ENCODE measurements around the gene VWC2. TPM values are rescaled to one million over a fixed set of nuclear protein-coding genes. Genes with fewer than 3 reads are reported as not detected.

Gene VWC2
- total RNA-seq, 4 donors from 2014 or later: under 0.01 to 0.19 (median 0.09) TPM

DNA sequence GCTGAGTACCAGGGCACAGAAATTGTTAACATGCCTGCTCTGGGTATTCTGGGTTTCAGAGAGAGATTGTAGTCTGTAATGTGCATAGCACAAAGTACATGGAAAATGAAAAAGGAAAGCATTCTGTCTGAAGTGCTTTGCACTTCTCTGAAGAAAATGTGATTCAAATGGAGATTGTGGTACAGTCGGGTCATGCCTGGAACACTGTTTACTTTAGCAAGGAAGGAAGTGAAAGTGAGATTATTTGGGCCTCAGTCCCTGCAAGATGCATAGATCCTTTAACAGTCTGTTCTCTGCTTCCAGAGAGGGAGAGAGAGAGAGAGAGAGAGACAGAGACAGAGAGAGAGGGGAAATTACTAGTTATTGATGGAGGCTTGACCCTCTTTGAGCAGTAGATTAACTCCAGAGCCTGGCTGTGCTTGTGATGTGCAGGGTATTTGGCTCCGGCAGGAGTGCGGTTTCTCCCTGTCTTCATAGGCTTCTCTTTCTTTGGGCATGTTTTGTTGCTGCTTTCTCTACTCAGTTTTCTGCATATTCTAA, 5.4 kb downstream of the VWC2 start:
- intact Hi-C loops (cut with DNase I): no loop called here
- Histone ChIP-seq H3K4me3 (no peak overlapping the region), H3K36me3 (no peaks in the 10 kb centered on the region), H3K4me1 (peaks cover 13 to 25% (median 14%) of the 10 kb centered on the region in 3 donors), H3K27ac (no peak overlapping the region), H3K9me3 (no peaks in the 10 kb centered on the region), H3K27me3 (peaks cover 0 to 40% (median 0%) of the 10 kb centered on the region in 4 donors)
- TF ChIP-seq, protein P1, sequence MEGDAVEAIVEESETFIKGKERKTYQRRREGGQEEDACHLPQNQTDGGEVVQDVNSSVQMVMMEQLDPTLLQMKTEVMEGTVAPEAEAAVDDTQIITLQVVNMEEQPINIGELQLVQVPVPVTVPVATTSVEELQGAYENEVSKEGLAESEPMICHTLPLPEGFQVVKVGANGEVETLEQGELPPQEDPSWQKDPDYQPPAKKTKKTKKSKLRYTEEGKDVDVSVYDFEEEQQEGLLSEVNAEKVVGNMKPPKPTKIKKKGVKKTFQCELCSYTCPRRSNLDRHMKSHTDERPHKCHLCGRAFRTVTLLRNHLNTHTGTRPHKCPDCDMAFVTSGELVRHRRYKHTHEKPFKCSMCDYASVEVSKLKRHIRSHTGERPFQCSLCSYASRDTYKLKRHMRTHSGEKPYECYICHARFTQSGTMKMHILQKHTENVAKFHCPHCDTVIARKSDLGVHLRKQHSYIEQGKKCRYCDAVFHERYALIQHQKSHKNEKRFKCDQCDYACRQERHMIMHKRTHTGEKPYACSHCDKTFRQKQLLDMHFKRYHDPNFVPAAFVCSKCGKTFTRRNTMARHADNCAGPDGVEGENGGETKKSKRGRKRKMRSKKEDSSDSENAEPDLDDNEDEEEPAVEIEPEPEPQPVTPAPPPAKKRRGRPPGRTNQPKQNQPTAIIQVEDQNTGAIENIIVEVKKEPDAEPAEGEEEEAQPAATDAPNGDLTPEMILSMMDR (IDR thresholded peaks at IDR 0.05): no peak
- TF ChIP-seq POLR2A (IDR thresholded peaks at IDR 0.05): no peak
- 65 to 69% methylated on average over 3 of the region's 3 CpGs for WGBS, 2 donors
- DNase-seq: no peak

DNA sequence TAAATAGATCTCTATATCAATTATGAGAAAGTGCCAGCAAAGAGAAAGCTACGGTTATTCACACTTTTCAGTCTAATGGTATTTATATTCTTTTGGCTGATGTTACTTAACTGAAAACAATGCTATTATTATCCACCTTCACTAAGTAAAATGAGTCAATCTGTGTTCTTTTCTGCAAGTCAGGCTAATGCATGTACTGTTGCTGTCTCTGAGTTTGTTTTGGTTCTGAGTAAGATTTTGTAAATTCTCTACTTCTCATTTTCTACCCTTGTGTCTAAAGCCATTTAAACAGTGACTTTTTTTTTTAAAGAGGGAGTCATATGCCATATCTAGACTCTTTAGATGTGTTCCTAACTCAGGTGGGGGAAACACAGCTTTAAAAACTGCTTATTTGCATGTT, 7.5 kb downstream of the VWC2 start:
- intact Hi-C loops (cut with DNase I): no loop called here
- H3K4me1 ChIP-seq: peaks cover 0 to 3% (median 0%) of the 10 kb centered on the region in 3 donors
- H3K27me3 ChIP-seq: peaks cover 0 to 18% (median 0%) of the 10 kb centered on the region in 4 donors
- H3K9me3 ChIP-seq: no peaks in the 10 kb centered on the region
- no peaks in the 10 kb centered on the region for H3K36me3 ChIP-seq
- H3K4me3 ChIP-seq: no peak overlapping the region
- 57 to 70% methylated on average over 1 of the region's 1 CpG for WGBS, 2 donors
- TF ChIP-seq, protein P1 (IDR thresholded peaks at IDR 0.05): no peak
- no peak for TF ChIP-seq POLR2A (IDR thresholded peaks at IDR 0.05)
- no peak overlapping the region for H3K27ac ChIP-seq
- no peak for DNase-seq

DNA sequence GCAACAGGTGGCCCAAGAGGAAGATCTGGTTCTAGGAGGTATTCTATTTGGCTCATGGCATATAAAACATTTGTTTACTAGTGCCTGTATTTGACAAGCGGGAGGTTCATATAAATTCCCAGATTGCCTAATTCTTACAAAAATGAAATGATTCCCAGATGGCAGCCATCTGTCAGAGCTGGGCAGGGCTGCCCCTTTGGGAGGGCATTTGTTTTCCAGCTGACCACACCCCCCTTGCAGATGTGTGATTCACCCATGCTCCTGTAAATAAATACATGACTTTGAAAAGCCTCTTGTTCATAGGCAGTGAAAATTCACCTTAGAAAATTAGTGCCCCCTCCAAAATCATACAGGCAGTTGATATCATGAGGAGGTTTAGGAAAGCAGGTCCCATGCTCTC, 8.6 kb downstream of the VWC2 start:
- intact Hi-C loops (cut with DNase I): no loop called here
- WGBS, 2 donors: 78 to 92% methylated on average over 1 of the region's 1 CpG
- TF ChIP-seq POLR2A (IDR thresholded peaks at IDR 0.05): no peak
- TF ChIP-seq, protein P1 (IDR thresholded peaks at IDR 0.05): no peak
- Histone ChIP-seq H3K27ac (no peak overlapping the region), H3K4me1 (no peaks in the 10 kb centered on the region), H3K9me3 (no peaks in the 10 kb centered on the region), H3K27me3 (peaks cover 0 to 8% (median 0%) of the 10 kb centered on the region in 4 donors), H3K36me3 (no peaks in the 10 kb centered on the region), H3K4me3 (no peak overlapping the region)
- DNase-seq: no peak

DNA sequence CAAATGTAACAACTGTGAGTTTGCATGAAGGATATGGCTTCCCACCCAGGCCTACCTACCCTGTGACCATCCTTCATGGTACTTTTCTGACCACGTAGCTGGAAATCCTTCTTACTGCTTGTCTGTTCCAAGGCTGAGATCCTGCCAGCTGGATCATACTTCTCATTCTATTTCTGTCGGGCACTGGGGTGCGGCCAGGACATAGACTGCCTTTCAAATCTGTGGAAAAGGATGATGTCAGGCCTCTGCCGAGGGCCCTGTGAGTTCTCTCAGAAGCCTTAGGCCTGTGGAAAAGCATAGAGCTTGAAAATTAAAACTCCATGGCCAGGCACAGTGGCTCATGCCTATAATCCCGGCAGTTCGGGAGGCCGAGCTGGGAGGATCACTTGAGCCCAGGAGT, 10.0 kb downstream of the VWC2 start:
- TF ChIP-seq, protein P1 (IDR thresholded peaks at IDR 0.05): no peak
- TF ChIP-seq POLR2A (IDR thresholded peaks at IDR 0.05): no peak
- no peak for DNase-seq
- no peaks in the 10 kb centered on the region for H3K27me3 ChIP-seq
- H3K27ac ChIP-seq: no peak overlapping the region
- no peaks in the 10 kb centered on the region for H3K9me3 ChIP-seq
- intact Hi-C loops (cut with DNase I): no loop called here
- H3K4me1 ChIP-seq: no peaks in the 10 kb centered on the region
- WGBS, 2 donors: 47 to 53% methylated on average over 4 to 5 of the region's 7 CpGs
- H3K36me3 ChIP-seq: no peaks in the 10 kb centered on the region
- no peak overlapping the region for H3K4me3 ChIP-seq

DNA sequence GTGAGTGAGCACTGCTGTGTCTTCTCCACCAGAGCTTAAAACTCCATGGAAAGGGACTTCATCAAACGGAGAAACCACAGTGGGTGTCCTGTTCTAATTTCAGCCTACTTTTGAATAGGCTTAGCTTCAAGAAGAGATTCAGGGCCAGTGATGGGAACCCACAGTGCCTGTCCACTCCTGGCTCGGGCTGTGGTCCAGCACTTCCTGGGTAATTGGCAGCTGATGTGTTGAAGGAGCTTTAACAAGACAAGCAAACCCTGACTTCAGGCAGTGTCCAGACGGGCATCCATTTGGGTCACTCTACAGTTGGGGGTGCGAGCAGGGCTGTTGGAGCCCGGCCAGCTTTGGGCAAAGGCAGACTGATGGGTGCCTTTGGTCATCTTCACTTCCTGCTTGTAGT, 14.5 kb downstream of the VWC2 start:
- H3K36me3 ChIP-seq: no peaks in the 10 kb centered on the region
- intact Hi-C loops (cut with DNase I): no loop called here
- H3K4me1 ChIP-seq: peaks cover 0 to 14% (median 0%) of the 10 kb centered on the region in 3 donors
- H3K27me3 ChIP-seq: peaks cover 0 to 6% (median 0%) of the 10 kb centered on the region in 4 donors
- no peaks in the 10 kb centered on the region for H3K9me3 ChIP-seq
- 80 to 85% methylated on average over 2 to 5 of the region's 5 CpGs for WGBS, 2 donors
- no peak overlapping the region for H3K4me3 ChIP-seq
- no peak overlapping the region for H3K27ac ChIP-seq
- TF ChIP-seq, protein P1 (IDR thresholded peaks at IDR 0.05): no peak
- no peak for TF ChIP-seq POLR2A (IDR thresholded peaks at IDR 0.05)
- DNase-seq: no peak

All from esophagus squamous epithelium (tissue), 5 donors.